ENCODE data around the gene SCAF8. TPM values are rescaled to one million over a fixed set of nuclear protein-coding genes. Genes with fewer than 3 reads are reported as not detected.

Gene SCAF8
- total and polyA plus RNA-seq, 8 donors, result 34.3 to 57.6 (median 54.7) TPM

GRCh38 chr6:154868143-154868594, 135.0 kb downstream of the SCAF8 start:
- ATAC-seq, result peak; percentile 76
- H3K27me3 ChIP-seq, result no peaks in the 10 kb centered on the region

GRCh38 chr6:154872542-154873114, 139.4 kb downstream of the SCAF8 start:
- Histone ChIP-seq H3K4me1 (no peaks in the 10 kb centered on the region), H3K36me3 (no peaks in the 10 kb centered on the region), H3K27ac (no peak overlapping the region), H3K27me3 (no peaks in the 10 kb centered on the region), H3K9me3 (no peaks in the 10 kb centered on the region), H3K4me3 (no peak overlapping the region)
- DNase-seq (no peak), ATAC-seq (no peak)
- intact Hi-C loops (cut with DNase I), result no loop called here
- TF ChIP-seq, protein P1, sequence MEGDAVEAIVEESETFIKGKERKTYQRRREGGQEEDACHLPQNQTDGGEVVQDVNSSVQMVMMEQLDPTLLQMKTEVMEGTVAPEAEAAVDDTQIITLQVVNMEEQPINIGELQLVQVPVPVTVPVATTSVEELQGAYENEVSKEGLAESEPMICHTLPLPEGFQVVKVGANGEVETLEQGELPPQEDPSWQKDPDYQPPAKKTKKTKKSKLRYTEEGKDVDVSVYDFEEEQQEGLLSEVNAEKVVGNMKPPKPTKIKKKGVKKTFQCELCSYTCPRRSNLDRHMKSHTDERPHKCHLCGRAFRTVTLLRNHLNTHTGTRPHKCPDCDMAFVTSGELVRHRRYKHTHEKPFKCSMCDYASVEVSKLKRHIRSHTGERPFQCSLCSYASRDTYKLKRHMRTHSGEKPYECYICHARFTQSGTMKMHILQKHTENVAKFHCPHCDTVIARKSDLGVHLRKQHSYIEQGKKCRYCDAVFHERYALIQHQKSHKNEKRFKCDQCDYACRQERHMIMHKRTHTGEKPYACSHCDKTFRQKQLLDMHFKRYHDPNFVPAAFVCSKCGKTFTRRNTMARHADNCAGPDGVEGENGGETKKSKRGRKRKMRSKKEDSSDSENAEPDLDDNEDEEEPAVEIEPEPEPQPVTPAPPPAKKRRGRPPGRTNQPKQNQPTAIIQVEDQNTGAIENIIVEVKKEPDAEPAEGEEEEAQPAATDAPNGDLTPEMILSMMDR (IDR thresholded peaks at IDR 0.05), result no peak

More at GRCh38 chr6:154868143-154868594, 135.0 kb downstream of the SCAF8 start:
- no peak overlapping the region for H3K27ac ChIP-seq
- no peaks in the 10 kb centered on the region for H3K36me3 ChIP-seq
- H3K4me3 ChIP-seq, result no peak overlapping the region
- no peaks in the 10 kb centered on the region for H3K4me1 ChIP-seq
- peak in 2 of 4 donors; percentile 39 to 58 for DNase-seq
- H3K9me3 ChIP-seq, result no peaks in the 10 kb centered on the region
- TF ChIP-seq, protein P1 (IDR thresholded peaks at IDR 0.05), result peak; percentile 53 to 54
- intact Hi-C loops (cut with DNase I), result no loop called here

GRCh38 chr6:154873546-154873945, 140.3 kb downstream of the SCAF8 start:
- H3K4me1 ChIP-seq, result no peaks in the 10 kb centered on the region
- H3K36me3 ChIP-seq, result no peaks in the 10 kb centered on the region
- TF ChIP-seq, protein P1 (IDR thresholded peaks at IDR 0.05), result no peak
- H3K27ac ChIP-seq, result no peak overlapping the region
- no peaks in the 10 kb centered on the region for H3K9me3 ChIP-seq
- intact Hi-C loops (cut with DNase I), result no loop called here
- no peaks in the 10 kb centered on the region for H3K27me3 ChIP-seq
- ATAC-seq (no peak), DNase-seq (no peak)
- no peak overlapping the region for H3K4me3 ChIP-seq

DNA sequence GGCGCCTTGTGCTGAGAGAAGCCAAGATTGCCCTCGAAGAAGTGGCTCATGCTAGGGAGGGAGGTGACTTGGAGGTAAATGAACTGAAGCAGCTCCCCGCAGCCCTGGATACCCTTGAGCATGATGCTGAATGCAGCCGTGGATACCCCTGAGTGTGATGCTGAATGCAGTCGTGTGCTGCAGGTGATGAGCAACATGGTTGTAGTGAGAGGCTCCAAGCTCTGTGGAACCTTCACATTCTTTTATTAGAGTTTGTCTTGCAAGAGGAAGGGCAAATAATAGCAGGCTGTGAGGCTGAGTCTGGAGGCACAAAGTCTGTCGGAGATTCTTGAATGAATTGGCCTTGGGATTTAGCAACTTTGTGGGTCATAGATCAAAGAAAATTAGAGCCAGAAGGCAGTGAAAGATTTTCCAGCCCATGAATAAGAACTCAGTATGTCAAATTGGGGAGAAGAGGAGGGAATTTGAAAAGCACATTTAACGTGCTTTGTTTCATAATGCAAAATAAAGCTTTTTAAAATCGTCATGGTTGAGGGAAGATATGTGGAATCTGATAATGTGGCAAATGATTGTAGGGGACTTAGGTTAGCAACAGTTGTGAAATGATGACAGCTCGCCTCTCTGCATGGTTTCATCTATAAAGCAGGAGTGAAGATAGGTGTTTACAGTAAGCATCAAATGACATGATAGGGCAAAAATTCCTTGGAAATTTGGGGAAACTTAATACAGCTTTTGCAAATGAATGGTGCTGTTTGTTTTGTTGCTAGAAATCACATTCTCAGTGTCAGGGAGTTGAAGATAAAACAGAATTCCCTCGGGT, 141.8 kb downstream of the SCAF8 start:
- Histone ChIP-seq H3K27ac (no peak overlapping the region), H3K27me3 (no peaks in the 10 kb centered on the region), H3K9me3 (no peaks in the 10 kb centered on the region), H3K4me3 (no peak overlapping the region), H3K4me1 (no peaks in the 10 kb centered on the region), H3K36me3 (peaks cover 0 to 4% of the 10 kb centered on the region in 2 donors)
- intact Hi-C loops (cut with DNase I), result no loop called here
- ATAC-seq (no peak), DNase-seq (no peak)
- TF ChIP-seq, protein P1 (IDR thresholded peaks at IDR 0.05), result no peak

Measured in left lung (tissue), 10 donors.